ENCODE data around the gene PI4K2A.

Gene PI4K2A

DNA sequence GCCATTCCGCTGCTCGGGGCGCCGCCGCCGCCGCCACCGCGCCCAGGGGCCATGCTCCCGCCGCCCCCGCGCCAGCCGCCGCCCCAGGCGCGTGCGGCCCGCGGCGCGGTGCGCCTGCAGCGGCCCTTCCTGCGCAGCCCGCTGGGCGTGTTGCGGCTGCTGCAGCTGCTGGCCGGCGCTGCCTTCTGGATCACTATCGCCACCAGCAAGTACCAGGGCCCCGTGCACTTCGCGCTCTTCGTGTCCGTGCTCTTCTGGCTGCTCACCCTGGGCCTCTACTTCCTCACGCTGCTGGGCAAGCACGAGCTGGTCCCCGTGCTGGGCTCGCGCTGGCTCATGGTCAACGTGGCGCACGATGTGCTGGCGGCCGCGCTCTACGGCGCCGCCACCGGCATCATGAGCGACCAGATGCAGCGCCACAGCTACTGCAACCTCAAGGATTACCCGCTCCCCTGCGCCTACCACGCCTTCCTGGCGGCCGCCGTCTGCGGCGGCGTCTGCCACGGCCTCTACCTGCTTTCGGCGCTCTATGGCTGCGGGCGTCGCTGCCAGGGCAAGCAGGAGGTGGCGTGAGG is 73.4 kb downstream of the PI4K2A start (continued):
- TF ChIP-seq ZNF2 (tag by site-specific recombination; IDR thresholded peaks at IDR 0.05), result peak; percentile 23; the same call in 1 of the 2 replicates
- TF ChIP-seq ZBTB17 (tag by site-specific recombination; IDR thresholded peaks at IDR 0.05), result no peak
- no peak for TF ChIP-seq ZNF416 (tag by site-specific recombination; IDR thresholded peaks at IDR 0.05)
- TF ChIP-seq YY2 (tag by site-specific recombination; IDR thresholded peaks at IDR 0.05), result peak; percentile 68
- 0 out of 2 replicates have a peak, but pooled peaks have one; percentile 20 for TF ChIP-seq ZNF610 (tag by site-specific recombination; IDR thresholded peaks at IDR 0.05; ENCODE audit: borderline replicate concordance)
- peak; percentile 60 for TF ChIP-seq KLF9 (tag by site-specific recombination; IDR thresholded peaks at IDR 0.05; ENCODE audit: low read depth)
- TF ChIP-seq KLF16 (tag by site-specific recombination; IDR thresholded peaks at IDR 0.05), result peak; percentile 79
- no peak for TF ChIP-seq ZNF404 (tag by site-specific recombination; IDR thresholded peaks at IDR 0.05)
- TF ChIP-seq, protein P1, sequence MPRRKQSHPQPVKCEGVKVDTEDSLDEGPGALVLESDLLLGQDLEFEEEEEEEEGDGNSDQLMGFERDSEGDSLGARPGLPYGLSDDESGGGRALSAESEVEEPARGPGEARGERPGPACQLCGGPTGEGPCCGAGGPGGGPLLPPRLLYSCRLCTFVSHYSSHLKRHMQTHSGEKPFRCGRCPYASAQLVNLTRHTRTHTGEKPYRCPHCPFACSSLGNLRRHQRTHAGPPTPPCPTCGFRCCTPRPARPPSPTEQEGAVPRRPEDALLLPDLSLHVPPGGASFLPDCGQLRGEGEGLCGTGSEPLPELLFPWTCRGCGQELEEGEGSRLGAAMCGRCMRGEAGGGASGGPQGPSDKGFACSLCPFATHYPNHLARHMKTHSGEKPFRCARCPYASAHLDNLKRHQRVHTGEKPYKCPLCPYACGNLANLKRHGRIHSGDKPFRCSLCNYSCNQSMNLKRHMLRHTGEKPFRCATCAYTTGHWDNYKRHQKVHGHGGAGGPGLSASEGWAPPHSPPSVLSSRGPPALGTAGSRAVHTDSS (tag by site-specific recombination; IDR thresholded peaks at IDR 0.05), result no peak

DNA sequence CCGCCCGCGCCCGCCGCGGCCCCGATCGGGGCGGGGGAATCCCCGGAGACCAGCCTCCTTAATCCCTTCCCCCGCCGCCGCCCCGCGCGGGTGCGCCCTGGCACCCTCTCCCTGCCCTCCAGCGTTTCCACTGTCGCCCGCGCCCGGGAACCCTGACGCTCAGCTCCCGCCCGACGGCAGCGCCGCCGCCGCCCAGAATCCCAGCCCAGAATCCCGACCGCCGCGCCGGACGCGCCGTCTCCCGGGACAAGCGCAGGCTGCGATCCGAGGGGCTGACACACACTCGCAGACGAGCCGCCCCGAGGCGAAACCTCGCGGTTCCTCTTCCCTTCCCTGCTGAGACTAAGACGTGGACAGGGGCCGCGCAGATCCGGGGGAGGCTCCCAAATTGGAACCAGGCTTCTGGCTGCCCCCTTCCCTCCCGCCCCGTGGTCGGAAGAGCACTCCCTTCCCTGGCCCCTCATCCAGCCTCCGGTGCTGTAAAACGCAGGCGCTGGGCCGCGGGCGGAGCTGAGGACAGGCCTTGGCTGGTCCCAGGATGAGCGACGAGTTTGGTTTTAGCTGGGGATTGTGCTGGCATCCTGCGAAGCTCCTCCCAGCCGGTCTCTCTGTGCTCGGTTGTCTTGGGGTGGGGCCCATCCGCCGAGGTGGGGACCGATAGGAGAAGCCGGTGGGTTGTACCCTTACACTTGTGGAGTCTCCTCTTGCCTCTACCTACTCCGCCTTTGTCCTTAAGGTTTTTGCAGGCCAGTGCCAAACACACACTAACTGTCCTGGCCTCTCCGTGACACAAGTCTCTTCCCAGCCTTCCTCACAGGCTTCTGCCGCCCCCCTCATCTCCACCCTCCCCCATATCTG is 74.2 kb downstream of the PI4K2A start:
- peaks cover 7 to 21% of the 10 kb centered on the region in 2 experiments; a peak in 2 of 3 replicates for H3K36me3 ChIP-seq (ENCODE audit: control insufficient read depth in 2 of 2, insufficient read depth in 1 of 2, low read length in 2 of 2)
- H3K27ac ChIP-seq (ENCODE audit: extremely low read depth, low read depth, low read length), result peak overlapping the region; percentile 95
- H3K9me3 ChIP-seq (ENCODE audit: control insufficient read depth, insufficient read depth, low read depth, low read length), result no peaks in the 10 kb centered on the region
- H3K4me1 ChIP-seq (ENCODE audit: control insufficient read depth, insufficient read depth, low read length), result peaks cover 18% of the 10 kb centered on the region
- ChIA-PET POLR2A (interaction anchor here (0.6 to 4.9 kb wide), 11 partner anchors 9 to 727 kb away, joined by 3 to 36 read pairs (median 4); partner anchors contain the start of genes AVPI1 and ZFYVE27), CTCF (interaction anchor here (0.6 to 20.4 kb wide), 6 partner anchors 9 to 189 kb away, joined by 3 to 487 read pairs (median 4); partner anchors contain the start of genes AVPI1 and ZFYVE27)
- peak overlapping the region; percentile 54 for H3K4me3 ChIP-seq (ENCODE audit: low read depth, low read length)
- TF ChIP-seq TRIM28 (IDR thresholded peaks at IDR 0.05; ENCODE audit: borderline replicate concordance, low read length), result no peak
- no peak for TF ChIP-seq GLIS1 (tag by site-specific recombination; IDR thresholded peaks at IDR 0.05)
- TF ChIP-seq ZNF202 (tag by site-specific recombination; IDR thresholded peaks at IDR 0.05; ENCODE audit: borderline replicate concordance), result no peak
- TF ChIP-seq SCRT2 (tag by site-specific recombination; IDR thresholded peaks at IDR 0.05), result peak; percentile 88
- TF ChIP-seq, protein P2, sequence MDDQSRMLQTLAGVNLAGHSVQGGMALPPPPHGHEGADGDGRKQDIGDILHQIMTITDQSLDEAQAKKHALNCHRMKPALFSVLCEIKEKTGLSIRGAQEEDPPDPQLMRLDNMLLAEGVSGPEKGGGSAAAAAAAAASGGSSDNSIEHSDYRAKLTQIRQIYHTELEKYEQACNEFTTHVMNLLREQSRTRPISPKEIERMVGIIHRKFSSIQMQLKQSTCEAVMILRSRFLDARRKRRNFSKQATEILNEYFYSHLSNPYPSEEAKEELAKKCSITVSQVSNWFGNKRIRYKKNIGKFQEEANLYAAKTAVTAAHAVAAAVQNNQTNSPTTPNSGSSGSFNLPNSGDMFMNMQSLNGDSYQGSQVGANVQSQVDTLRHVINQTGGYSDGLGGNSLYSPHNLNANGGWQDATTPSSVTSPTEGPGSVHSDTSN (CRISPR knock-in tag; IDR thresholded peaks at IDR 0.05), result no peak
- peak; percentile 99 for TF ChIP-seq ZBTB17 (tag by site-specific recombination; IDR thresholded peaks at IDR 0.05)
- 0 out of 2 replicates have a peak, but pooled peaks have one; percentile 3 for TF ChIP-seq ZNF76 (tag by site-specific recombination; IDR thresholded peaks at IDR 0.05; ENCODE audit: borderline replicate concordance, low read depth)
- TF ChIP-seq ZNF514 (tag by site-specific recombination; IDR thresholded peaks at IDR 0.05), result no peak
- TF ChIP-seq, protein P3, sequence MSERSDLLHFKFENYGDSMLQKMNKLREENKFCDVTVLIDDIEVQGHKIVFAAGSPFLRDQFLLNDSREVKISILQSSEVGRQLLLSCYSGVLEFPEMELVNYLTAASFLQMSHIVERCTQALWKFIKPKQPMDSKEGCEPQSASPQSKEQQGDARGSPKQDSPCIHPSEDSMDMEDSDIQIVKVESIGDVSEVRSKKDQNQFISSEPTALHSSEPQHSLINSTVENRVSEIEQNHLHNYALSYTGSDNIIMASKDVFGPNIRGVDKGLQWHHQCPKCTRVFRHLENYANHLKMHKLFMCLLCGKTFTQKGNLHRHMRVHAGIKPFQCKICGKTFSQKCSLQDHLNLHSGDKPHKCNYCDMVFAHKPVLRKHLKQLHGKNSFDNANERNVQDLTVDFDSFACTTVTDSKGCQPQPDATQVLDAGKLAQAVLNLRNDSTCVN (tag by site-specific recombination; optimal IDR thresholded peaks at IDR 0.05), result peak; percentile 95
- peak; percentile 47 for TF ChIP-seq EGR2 (tag by site-specific recombination; IDR thresholded peaks at IDR 0.05; ENCODE audit: low read depth)
- no peak for TF ChIP-seq ZNF350 (tag by site-specific recombination; IDR thresholded peaks at IDR 0.05)
- TF ChIP-seq, protein P4, sequence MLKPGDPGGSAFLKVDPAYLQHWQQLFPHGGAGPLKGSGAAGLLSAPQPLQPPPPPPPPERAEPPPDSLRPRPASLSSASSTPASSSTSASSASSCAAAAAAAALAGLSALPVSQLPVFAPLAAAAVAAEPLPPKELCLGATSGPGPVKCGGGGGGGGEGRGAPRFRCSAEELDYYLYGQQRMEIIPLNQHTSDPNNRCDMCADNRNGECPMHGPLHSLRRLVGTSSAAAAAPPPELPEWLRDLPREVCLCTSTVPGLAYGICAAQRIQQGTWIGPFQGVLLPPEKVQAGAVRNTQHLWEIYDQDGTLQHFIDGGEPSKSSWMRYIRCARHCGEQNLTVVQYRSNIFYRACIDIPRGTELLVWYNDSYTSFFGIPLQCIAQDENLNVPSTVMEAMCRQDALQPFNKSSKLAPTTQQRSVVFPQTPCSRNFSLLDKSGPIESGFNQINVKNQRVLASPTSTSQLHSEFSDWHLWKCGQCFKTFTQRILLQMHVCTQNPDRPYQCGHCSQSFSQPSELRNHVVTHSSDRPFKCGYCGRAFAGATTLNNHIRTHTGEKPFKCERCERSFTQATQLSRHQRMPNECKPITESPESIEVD (tag by site-specific recombination; IDR thresholded peaks at IDR 0.05), result no peak
- TF ChIP-seq ZEB2 (tag by site-specific recombination; IDR thresholded peaks at IDR 0.05), result peak; percentile 63; the same call in 1 of the 2 replicates
- TF ChIP-seq ZBTB7A (tag by site-specific recombination; IDR thresholded peaks at IDR 0.05; ENCODE audit: low read depth), result 0 out of 2 replicates have a peak, but pooled peaks have one; percentile 42
- TF ChIP-seq, protein P5, sequence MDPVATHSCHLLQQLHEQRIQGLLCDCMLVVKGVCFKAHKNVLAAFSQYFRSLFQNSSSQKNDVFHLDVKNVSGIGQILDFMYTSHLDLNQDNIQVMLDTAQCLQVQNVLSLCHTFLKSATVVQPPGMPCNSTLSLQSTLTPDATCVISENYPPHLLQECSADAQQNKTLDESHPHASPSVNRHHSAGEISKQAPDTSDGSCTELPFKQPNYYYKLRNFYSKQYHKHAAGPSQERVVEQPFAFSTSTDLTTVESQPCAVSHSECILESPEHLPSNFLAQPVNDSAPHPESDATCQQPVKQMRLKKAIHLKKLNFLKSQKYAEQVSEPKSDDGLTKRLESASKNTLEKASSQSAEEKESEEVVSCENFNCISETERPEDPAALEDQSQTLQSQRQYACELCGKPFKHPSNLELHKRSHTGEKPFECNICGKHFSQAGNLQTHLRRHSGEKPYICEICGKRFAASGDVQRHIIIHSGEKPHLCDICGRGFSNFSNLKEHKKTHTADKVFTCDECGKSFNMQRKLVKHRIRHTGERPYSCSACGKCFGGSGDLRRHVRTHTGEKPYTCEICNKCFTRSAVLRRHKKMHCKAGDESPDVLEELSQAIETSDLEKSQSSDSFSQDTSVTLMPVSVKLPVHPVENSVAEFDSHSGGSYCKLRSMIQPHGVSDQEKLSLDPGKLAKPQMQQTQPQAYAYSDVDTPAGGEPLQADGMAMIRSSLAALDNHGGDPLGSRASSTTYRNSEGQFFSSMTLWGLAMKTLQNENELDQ (tag by site-specific recombination; IDR thresholded peaks at IDR 0.05; ENCODE audit: low read depth), result no peak
- TF ChIP-seq, protein P6, sequence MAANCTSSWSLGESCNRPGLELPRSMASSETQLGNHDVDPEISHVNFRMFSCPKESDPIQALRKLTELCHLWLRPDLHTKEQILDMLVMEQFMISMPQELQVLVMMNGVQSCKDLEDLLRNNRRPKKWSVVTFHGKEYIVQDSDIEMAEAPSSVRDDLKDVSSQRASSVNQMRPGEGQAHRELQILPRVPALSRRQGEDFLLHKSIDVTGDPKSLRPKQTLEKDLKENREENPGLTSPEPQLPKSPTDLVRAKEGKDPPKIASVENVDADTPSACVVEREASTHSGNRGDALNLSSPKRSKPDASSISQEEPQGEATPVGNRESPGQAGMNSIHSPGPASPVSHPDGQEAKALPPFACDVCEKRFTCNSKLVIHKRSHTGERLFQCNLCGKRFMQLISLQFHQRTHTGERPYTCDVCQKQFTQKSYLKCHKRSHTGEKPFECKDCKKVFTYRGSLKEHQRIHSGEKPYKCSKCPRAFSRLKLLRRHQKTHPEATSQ (tag by site-specific recombination; IDR thresholded peaks at IDR 0.05), result no peak
- no peak for TF ChIP-seq ZNF404 (tag by site-specific recombination; IDR thresholded peaks at IDR 0.05)
- TF ChIP-seq KLF8 (tag by site-specific recombination; IDR thresholded peaks at IDR 0.05), result peak; percentile 75
